GM12801 (cell line): Measurements from ENCODE around the gene ADAM8.

ENCODE experiments used
- TF ChIP-seq, protein P1 (sequence below): IDR thresholded peaks from one replicate; pipeline ENCODE4 v1.5.1; 2011; ENCODE audit warnings: control low read depth; ENCODE audit not compliant: insufficient read length; ENCODE audit errors: extremely low read depth

ADAM8 gene

DNA sequence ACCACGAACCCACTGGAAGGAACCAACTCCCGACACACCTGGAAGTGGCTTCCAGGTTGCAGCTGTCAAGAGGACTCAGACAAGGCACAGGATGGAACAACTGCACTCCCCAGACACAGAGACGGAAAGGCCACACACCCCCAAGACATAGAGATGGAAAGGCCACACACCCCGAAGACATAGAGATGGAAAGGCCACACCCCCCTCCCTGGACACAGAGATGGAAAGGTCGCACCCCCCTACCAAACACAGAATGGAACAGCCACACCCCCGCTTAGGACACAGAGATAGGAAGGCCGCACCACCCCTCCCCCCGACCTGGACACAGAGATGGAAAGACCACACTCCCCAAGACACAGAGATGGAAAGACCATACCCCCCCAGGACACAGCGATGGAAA lies 39.6 kb upstream of the ADAM8 start:
- TF ChIP-seq, protein P1, sequence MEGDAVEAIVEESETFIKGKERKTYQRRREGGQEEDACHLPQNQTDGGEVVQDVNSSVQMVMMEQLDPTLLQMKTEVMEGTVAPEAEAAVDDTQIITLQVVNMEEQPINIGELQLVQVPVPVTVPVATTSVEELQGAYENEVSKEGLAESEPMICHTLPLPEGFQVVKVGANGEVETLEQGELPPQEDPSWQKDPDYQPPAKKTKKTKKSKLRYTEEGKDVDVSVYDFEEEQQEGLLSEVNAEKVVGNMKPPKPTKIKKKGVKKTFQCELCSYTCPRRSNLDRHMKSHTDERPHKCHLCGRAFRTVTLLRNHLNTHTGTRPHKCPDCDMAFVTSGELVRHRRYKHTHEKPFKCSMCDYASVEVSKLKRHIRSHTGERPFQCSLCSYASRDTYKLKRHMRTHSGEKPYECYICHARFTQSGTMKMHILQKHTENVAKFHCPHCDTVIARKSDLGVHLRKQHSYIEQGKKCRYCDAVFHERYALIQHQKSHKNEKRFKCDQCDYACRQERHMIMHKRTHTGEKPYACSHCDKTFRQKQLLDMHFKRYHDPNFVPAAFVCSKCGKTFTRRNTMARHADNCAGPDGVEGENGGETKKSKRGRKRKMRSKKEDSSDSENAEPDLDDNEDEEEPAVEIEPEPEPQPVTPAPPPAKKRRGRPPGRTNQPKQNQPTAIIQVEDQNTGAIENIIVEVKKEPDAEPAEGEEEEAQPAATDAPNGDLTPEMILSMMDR = no peak

DNA sequence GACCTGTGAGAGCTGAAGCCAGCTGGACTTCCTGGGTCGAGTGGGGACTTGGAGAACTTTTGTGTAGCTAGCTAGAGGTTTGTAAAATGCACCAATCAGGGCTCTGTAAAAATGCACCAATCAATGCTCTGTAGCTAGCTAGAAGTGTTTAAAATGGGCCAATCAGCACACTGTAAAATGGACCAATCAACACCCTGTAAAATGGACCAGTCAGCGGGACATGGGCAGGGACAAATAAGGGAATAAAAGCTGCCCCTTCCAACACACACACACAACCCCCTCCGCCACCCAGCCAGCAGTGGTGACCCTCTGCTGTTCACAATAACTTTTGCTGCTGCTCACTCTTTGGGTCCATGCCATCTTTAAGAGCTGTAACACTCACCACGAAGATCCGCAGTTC lies 39.2 kb upstream of the ADAM8 start:
- TF ChIP-seq, protein P1 = no peak

DNA sequence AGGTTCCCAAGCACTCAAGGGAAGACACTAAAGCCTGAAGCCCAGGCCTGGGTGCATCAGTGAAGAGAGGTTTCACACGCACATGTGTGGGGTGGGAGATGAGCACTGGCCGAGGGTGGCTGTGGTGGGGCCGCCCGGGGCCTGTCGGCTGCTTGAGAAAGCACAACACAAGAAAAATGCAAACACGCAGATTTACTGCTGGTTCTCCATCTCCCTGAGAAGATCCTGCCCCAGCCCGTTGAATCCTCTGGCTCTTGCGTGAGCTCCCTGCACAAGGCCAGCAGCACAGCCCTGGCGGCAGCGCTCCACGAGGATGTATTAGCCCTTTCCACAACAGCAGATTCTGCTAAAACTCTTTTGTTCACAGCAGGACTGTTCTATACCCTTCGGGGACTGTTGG lies 38.2 kb upstream of the ADAM8 start:
- TF ChIP-seq, protein P1 = no peak

DNA sequence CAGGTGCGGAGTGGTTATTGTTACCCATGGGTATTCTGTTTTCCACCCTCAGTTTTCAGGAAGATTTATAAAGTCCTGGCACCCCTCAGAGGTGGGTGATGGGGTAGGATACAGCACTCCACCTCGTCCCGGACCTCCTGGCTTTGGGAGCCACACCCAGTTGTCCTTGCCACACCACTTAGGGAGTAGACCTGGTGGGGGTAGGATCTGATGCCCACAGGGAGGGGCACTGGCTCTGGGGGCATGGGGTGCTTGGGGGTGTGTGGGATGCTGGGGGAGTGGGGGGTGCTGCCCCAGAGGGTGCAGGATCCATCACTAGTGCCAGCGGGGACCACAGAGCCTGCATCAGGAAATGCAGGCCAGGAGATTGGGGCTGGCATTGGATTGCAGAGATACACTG lies 36.5 kb upstream of the ADAM8 start:
- TF ChIP-seq, protein P1 = no peak

DNA sequence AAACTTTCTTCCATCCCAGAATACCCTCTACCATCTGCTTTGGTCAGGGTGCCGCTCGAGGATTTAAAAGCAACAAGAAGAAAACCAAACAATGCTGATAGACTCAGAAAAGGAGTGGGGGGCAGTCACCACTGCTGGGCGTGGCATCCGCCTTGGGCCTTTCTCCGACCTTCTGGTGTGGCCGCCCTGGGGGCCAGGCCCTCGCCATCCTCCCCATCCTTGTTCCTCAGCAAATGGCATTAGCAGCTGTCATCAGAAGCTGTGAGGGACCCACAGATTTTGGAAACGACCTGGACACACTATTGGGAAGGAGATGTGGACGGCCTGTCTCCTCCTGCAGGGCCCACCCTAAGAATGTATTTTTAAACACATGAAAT lies 36.1 kb upstream of the ADAM8 start:
- TF ChIP-seq, protein P1 = no peak

DNA sequence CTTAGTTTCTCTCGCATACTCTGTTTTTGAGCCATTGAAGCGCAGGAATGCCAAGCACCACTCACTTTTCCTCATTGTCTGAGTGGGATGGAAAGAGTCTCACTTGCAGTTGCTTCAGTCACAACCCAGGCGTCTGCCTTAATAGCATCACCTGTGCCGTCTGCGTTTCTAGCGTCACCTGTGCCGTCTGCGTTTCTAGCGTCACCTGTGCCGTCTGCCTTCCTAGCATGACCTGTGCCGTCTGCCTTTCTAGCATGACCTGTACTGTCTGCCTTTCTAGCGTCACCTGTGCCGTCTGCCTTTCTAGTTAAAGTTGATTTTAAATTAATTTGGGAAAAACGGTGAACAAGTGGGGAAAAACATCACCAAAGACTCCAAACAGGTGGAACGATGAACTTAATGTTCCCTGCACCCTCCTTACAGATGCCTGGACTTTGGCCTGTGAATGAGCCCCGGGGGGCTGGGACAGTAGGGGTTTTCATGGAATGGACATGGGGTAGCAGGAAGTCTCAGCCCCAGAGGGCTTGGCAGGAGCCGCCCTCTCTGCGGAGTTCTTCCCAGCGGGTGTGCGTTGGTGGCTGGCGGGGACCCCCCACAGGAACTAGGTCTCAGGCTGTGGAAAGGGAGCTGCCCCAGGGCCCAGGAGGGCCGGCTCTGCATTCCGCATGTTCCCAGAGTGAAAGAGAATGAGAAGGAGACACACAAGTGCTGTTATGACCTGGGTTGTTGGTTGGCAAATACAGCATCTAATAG lies 35.5 kb upstream of the ADAM8 start:
- TF ChIP-seq, protein P1 = no peak

DNA sequence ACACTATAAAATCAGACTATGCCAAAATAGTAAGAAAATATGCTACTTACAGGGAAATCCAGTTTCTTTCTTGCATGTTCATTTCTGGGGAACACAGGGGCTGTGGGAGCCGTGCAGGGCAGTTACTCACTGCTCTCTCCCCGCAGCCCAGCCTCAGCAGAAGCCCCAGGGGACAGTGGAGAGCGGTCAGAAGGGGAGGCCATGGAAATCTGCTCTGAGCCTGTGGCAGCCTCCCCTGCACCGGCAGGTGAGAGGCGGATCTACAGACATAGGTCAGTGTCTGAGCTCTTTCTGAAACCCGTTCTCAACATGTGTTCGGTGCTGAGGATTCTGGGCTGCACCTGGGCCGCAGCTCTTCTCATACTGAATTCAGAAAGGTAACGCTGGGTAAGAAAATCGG lies 34.9 kb upstream of the ADAM8 start:
- TF ChIP-seq, protein P1 = no peak
